A549 (cell line): ENCODE results near the gene LYST. TPM values are rescaled to one million over a fixed set of nuclear protein-coding genes. Genes with fewer than 3 reads are reported as not detected.

ENCODE experiments used
- ATAC-seq, 2 experiments: fragments of 200-7000 bp in 1 of 2; fragments of >200 bp in 1 of 2; cut with Nextera tagmentation in 1 of 2; cut with Tn5 transposase in 1 of 2; 3 replicates each; pipeline versions ENCODE4 v1.8.0 to v1.9.1; 2018 to 2020; ENCODE audit warnings: mild to moderate bottlenecking in 1 of 2, moderate library complexity in 1 of 2
- CTCF ChIA-PET: fragments of 300-600 bp; sonication (Branson Sonifier 250); formaldehyde crosslinking; extraction: SDS; loops from one replicate; lab custom pipeline; 2021; ENCODE audit warnings: antibody characterized with exemption, inconsistent platforms; lab: Yijun Ruan, JAX
- POLR2A ChIA-PET: fragments of 350-600 bp; formaldehyde crosslinking; extraction: SDS; loops from one replicate; lab custom pipeline; 2021; ENCODE audit warnings: antibody characterized with exemption, inconsistent platforms; lab: Yijun Ruan, JAX
- DNase-seq, 2 experiments: peaks; one replicate each; pipeline versions ENCODE4 v3.0.0 to v3.0.0-alpha.2; 2011 to 2016; ENCODE audit warnings: low read depth in 1 of 2, low spot score in 1 of 2
- FAIRE-seq: peaks from 2 replicates; lab custom pipeline; 2011; peaks lifted over from hg19 to GRCh38; lab: Jason Lieb, UNC
- H3K27ac ChIP-seq, 2 experiments: fragments of >200 bp; sonication (Bioruptor Twin); formaldehyde crosslinking; 3 replicates each; pipeline ENCODE4 v1.5.1; 2016 to 2017
- H3K4me1 ChIP-seq: fragments of >200 bp; sonication (Bioruptor Twin); formaldehyde crosslinking; 3 replicates; pipeline ENCODE4 v1.6.1; 2016
- H3K4me2 ChIP-seq: fragments of >200 bp; sonication (Bioruptor Twin); formaldehyde crosslinking; 3 replicates; pipeline ENCODE4 v1.6.1; 2016
- H3K4me3 ChIP-seq: fragments of >200 bp; sonication (Bioruptor Twin); formaldehyde crosslinking; 3 replicates; pipeline ENCODE4 v1.5.1; 2016
- H3K9me3 ChIP-seq: fragments of >200 bp; sonication (Bioruptor Twin); formaldehyde crosslinking; 3 replicates; pipeline ENCODE4 v1.6.1; 2016
- CEBPB ChIP-seq, 2 experiments: fragments of >200 bp in 1 of 2; sonication (Bioruptor Twin) in 1 of 2; formaldehyde crosslinking in 1 of 2; IDR thresholded peaks; 2 replicates each; pipeline ENCODE4 v1.6.1; 2012 to 2016
- CHD2 ChIP-seq: fragments of 150-350 bp; IDR thresholded peaks from 2 replicates; pipeline ENCODE4 v1.6.1; 2014; ENCODE audit warnings: low read length; ENCODE audit not compliant: partially characterized antibody
- EHF ChIP-seq: fragments of 250-450 bp; sonication (Bioruptor Pico); IDR thresholded peaks from 2 replicates; pipeline ENCODE4 v1.5.0; 2020; ENCODE audit warnings: mild to moderate bottlenecking
- ESRRA ChIP-seq: fragments of 150-350 bp; IDR thresholded peaks from 2 replicates; pipeline ENCODE4 v1.6.1; 2014; ENCODE audit warnings: mild to moderate bottlenecking, low read length, borderline replicate concordance
- HEYL ChIP-seq: fragments of 250-450 bp; sonication (Bioruptor Pico); IDR thresholded peaks from 2 replicates; pipeline ENCODE4 v1.8.0; 2021; ENCODE audit warnings: mild to moderate bottlenecking, moderate library complexity
- HOXA7 ChIP-seq: fragments of 250-450 bp; sonication (Bioruptor Pico); IDR thresholded peaks from 2 replicates; pipeline ENCODE4 v1.5.0; 2020; ENCODE audit warnings: mild to moderate bottlenecking, moderate library complexity
- MAFK ChIP-seq: fragments of 450-650 bp; IDR thresholded peaks from 2 replicates; pipeline ENCODE4 v1.6.1; 2014; ENCODE audit not compliant: partially characterized antibody
- NFE2L2 ChIP-seq: fragments of 150-350 bp; conservative IDR thresholded peaks from 2 replicates; pipeline ENCODE4 v1.6.1; 2014; ENCODE audit warnings: low read length
- NR3C1 ChIP-seq: fragments of >200 bp; sonication (Bioruptor Twin); formaldehyde crosslinking; IDR thresholded peaks from 3 replicates; pipeline ENCODE4 v1.6.1; 2017
- RAD21 ChIP-seq, 2 experiments: fragments of >200 bp in 1 of 2; sonication (Bioruptor Twin) in 1 of 2; formaldehyde crosslinking in 1 of 2; IDR thresholded peaks in 1 of 2; conservative IDR thresholded peaks in 1 of 2; 2 replicates in 1 of 2; 3 replicates in 1 of 2; pipeline ENCODE4 v1.6.1; 2012 to 2018; ENCODE audit warnings: inconsistent platforms in 1 of 2
- RARB ChIP-seq: fragments of 250-450 bp; sonication (Bioruptor Pico); IDR thresholded peaks from 2 replicates; pipeline ENCODE4 v1.8.0; 2021; ENCODE audit warnings: mild to moderate bottlenecking, moderate library complexity
- RFX5 ChIP-seq: fragments of 450-650 bp; IDR thresholded peaks from 2 replicates; pipeline ENCODE4 v1.7.1; 2014; ENCODE audit warnings: antibody characterized with exemption, mild to moderate bottlenecking, moderate library complexity
- RNF2 ChIP-seq: fragments of 200-600 bp; sonication (generic); IDR thresholded peaks from 2 replicates; pipeline ENCODE4 v1.6.1; 2016; ENCODE audit warnings: low read depth, mild to moderate bottlenecking, antibody characterized with exemption, moderate library complexity, borderline replicate concordance
- SMC3 ChIP-seq: fragments of >200 bp; sonication (Bioruptor Twin); formaldehyde crosslinking; IDR thresholded peaks from 3 replicates; pipeline ENCODE4 v1.6.1; 2018; ENCODE audit warnings: inconsistent platforms
- TFCP2L1 ChIP-seq: fragments of 250-450 bp; sonication (Bioruptor Pico); IDR thresholded peaks from 2 replicates; pipeline ENCODE4 v1.5.0; 2021; ENCODE audit warnings: mild to moderate bottlenecking
- TP53 ChIP-seq: fragments of 250-450 bp; sonication (Bioruptor Pico); IDR thresholded peaks from 2 replicates; pipeline ENCODE4 v1.5.0; 2021; ENCODE audit warnings: mild to moderate bottlenecking, moderate library complexity
- ZNF302 ChIP-seq: fragments of 250-450 bp; sonication (Bioruptor Pico); IDR thresholded peaks from 2 replicates; pipeline ENCODE4 v1.9.0; 2021; ENCODE audit warnings: inconsistent platforms, mild to moderate bottlenecking, moderate library complexity
- ZSCAN20 ChIP-seq: fragments of 250-450 bp; sonication (Bioruptor Pico); IDR thresholded peaks from 2 replicates; pipeline ENCODE4 v1.8.0; 2022; ENCODE audit warnings: mild to moderate bottlenecking, moderate library complexity
- WGBS: methylation state at CpG from one replicate; pipeline ENCODE4 v1.1.6; 2017; ENCODE audit errors: missing lambda C conversion rate; 5-methylcytosine and 5-hydroxymethylcytosine counted together
- polyA plus RNA-seq, 4 experiments: library from polyadenylated mRNA; depleted of rRNA in 3 of 4; stranded (reverse); fragments of >200 nt; fragmentation: RNase III in 1 of 4; extraction: RNeasy Plus Mini Kit Qiagen cat#74134 plus additional on column Dnase treatment in 1 of 4; gene quantifications; 2 replicates in 3 of 4; 3 replicates in 1 of 4; pipeline ENCODE4 v1.2.3, GENCODE V29; 2011 to 2017
- TF ChIP-seq, protein P1 (sequence below): IDR thresholded peaks from 2 replicates; pipeline ENCODE4 v1.6.1; 2012
- TF ChIP-seq, protein P2 (sequence below): IDR thresholded peaks from 2 replicates; pipeline ENCODE4 v1.6.1; 2012; ENCODE audit warnings: low read depth, borderline replicate concordance
- TF ChIP-seq, protein P3 (sequence below): fragments of 150-350 bp; IDR thresholded peaks from 2 replicates; pipeline ENCODE4 v1.6.1; 2014; ENCODE audit warnings: low read depth, mild to moderate bottlenecking, low read length
- TF ChIP-seq, protein P4 (sequence below): fragments of >200 bp; sonication (Bioruptor Twin); formaldehyde crosslinking; IDR thresholded peaks from 2 replicates; pipeline ENCODE4 v1.6.1; 2016

Gene LYST
- polyA plus RNA-seq, 2 of the 4 experiments (the other 2 are of a cell fraction) = 2.5 to 9.4 TPM

DNA sequence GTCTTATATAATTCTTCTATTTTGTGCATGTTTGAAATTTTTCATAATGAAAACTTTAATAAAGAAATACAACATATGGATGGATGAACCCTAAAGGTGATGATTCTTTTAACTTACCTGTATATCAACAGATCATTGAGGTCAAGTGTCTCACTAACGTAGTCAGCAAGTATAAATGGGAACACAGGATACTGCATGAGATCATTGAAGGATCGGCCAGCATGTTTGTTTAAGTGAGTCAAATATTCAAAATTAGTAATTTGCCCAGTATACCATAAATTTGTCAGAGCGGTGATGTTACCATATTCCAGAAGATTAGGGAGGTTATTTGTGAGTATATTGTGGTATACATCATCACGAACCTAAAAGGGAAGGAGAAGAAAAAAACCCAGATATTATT, 146.2 kb downstream of the LYST start:
- no peak overlapping the region for H3K27ac ChIP-seq
- H3K9me3 ChIP-seq = no peaks in the 10 kb centered on the region
- H3K4me3 ChIP-seq = no peak overlapping the region
- no peak overlapping the region for H3K4me2 ChIP-seq
- FAIRE-seq (no peak), DNase-seq (no peak), ATAC-seq (no peak)
- no peak for TF ChIP-seq RFX5
- TF ChIP-seq, protein P1, sequence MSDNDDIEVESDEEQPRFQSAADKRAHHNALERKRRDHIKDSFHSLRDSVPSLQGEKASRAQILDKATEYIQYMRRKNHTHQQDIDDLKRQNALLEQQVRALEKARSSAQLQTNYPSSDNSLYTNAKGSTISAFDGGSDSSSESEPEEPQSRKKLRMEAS = no peak
- no peak for TF ChIP-seq MAFK
- CTCF ChIA-PET = no interaction called here
- POLR2A ChIA-PET = no interaction called here
- no peaks in the 10 kb centered on the region for H3K4me1 ChIP-seq
- WGBS = 54% methylated on average over 4 of the region's 4 CpGs

DNA sequence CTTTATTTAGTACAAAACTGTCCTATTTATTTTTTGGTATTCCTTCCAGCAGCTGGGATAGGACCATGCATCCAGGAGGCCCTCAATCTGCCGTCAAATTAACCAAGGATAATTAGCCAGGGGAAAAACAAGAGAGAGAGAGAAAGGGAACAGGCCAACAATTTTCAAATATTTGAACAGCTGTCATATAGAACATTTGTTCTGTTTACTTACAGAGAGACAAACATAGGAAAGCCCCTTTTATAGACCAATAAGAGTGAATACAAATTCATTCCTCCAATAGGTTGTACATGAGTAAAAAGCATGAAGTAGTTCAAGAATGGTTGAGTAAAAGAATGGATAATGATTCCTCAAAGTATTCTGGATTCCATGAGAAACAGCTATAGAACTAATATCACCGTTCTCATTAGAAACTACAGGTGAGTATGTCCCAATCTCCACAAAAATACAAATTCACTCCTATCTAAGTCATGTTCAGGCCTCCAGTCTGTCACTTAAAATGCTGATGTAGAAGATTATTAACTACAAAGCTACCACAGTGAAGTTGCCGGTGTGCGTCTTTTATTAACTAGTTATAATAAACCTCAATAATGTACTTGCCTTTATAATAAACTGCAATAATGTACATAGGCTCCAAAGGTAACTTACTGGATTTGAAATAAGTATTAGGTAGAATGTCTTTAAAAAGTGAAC, 152.4 kb downstream of the LYST start:
- Histone ChIP-seq H3K4me3 (no peak overlapping the region), H3K27ac (no peak overlapping the region), H3K9me3 (no peaks in the 10 kb centered on the region), H3K4me2 (no peak overlapping the region), H3K4me1 (peaks cover 20% of the 10 kb centered on the region)
- DNase-seq (no peak), ATAC-seq (no peak), FAIRE-seq (no peak)
- TF ChIP-seq MAFK (peak; percentile 58), CHD2 (no peak)
- CTCF ChIA-PET = interaction anchor here (1.0 kb wide), 1 partner anchor 29 kb away, joined by 3 read pairs; no protein-coding TSS in a partner anchor
- POLR2A ChIA-PET = no interaction called here
- WGBS = 90% methylated on average over 4 of the region's 4 CpGs

DNA sequence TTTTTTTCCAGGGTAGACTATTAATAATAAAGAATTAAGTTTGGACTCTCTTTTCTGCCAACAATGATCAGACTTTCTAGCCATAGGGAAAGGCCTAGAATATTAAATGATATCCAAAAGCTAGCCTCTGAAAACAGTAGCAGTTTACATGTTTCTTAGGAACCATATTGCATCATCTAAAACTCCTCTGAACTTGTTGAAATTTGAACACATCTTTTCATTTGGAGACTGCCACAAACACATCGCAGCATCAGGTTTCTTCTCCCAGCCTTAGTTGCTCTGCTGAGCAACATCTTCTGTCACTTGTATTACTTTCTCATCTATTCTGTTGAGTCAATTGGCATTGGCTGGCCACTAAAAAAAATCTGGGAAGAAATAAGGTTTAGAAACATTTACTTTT, 153.9 kb downstream of the LYST start:
- Histone ChIP-seq H3K4me1 (peaks cover 34% of the 10 kb centered on the region), H3K27ac (no peak overlapping the region), H3K4me3 (no peak overlapping the region), H3K4me2 (no peak overlapping the region), H3K9me3 (no peaks in the 10 kb centered on the region)
- DNase-seq = no peak
- no peak for FAIRE-seq
- TF ChIP-seq, protein P2, sequence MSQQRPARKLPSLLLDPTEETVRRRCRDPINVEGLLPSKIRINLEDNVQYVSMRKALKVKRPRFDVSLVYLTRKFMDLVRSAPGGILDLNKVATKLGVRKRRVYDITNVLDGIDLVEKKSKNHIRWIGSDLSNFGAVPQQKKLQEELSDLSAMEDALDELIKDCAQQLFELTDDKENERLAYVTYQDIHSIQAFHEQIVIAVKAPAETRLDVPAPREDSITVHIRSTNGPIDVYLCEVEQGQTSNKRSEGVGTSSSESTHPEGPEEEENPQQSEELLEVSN = no peak
- TF ChIP-seq EHF (no peak), ZSCAN20 (no peak), RNF2 (no peak), CEBPB (IDR thresholded peaks at IDR 0.05) (0 out of 4 replicates have a peak, but pooled peaks of 1 of the 2 experiments have one; percentile 8), SMC3 (no peak), ZNF302 (no peak)
- ChIA-PET CTCF (interaction anchor here (1.1 kb wide), 1 partner anchor 121 kb away, joined by 3 read pairs; no protein-coding TSS in a partner anchor), POLR2A (no interaction called here)
- WGBS = 82% methylated on average over 1 of the region's 1 CpG
- ATAC-seq = no peak

DNA sequence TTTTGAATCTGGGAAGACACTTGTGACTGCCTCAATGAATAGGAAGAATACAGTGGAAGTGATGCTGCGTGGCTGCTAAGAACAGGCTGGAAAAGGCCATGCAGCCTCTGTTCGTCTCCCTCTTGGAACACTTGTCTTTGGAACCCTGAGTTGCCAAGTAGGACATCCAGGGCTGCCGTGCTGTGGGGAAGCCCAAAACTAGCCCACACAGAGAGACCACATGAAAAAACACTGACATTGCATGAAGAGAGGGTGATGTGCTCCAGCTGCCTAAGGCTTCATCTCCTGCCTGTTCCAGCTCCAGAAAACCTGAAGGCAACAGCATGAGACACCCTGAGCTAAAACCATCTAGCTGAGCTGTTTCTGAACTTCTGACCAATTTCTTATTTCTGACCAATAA, 156.0 kb downstream of the LYST start:
- no peak overlapping the region for H3K4me3 ChIP-seq
- peak overlapping the region; percentile 72 to 79; a peak in 4 of 6 replicates for H3K27ac ChIP-seq
- CTCF ChIA-PET = interaction anchor here (1.0 kb wide), 2 partner anchors 72 to 114 kb away, joined by 3 to 6 read pairs; no protein-coding TSS in a partner anchor
- POLR2A ChIA-PET = no interaction called here
- peaks cover 40% of the 10 kb centered on the region for H3K4me1 ChIP-seq
- no peak for TF ChIP-seq EHF
- no peak for TF ChIP-seq TFCP2L1 (CRISPR knock-in tag)
- TF ChIP-seq TP53 (CRISPR knock-in tag) = no peak
- no peak for TF ChIP-seq MAFK
- no peak for TF ChIP-seq NFE2L2
- TF ChIP-seq, protein P3, sequence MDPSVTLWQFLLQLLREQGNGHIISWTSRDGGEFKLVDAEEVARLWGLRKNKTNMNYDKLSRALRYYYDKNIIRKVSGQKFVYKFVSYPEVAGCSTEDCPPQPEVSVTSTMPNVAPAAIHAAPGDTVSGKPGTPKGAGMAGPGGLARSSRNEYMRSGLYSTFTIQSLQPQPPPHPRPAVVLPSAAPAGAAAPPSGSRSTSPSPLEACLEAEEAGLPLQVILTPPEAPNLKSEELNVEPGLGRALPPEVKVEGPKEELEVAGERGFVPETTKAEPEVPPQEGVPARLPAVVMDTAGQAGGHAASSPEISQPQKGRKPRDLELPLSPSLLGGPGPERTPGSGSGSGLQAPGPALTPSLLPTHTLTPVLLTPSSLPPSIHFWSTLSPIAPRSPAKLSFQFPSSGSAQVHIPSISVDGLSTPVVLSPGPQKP = no peak
- TF ChIP-seq RAD21 (conservative IDR thresholded peaks at IDR 0.05 in 1 of 2, IDR thresholded peaks at IDR 0.05 in 1 of 2) = no peak
- no peak for TF ChIP-seq HEYL
- no peak for TF ChIP-seq CEBPB (IDR thresholded peaks at IDR 0.05)
- TF ChIP-seq, protein P1 = no peak
- no peak for TF ChIP-seq CHD2
- no peak for TF ChIP-seq NR3C1
- TF ChIP-seq ESRRA = no peak
- TF ChIP-seq HOXA7 = no peak
- no peak for TF ChIP-seq RARB (CRISPR knock-in tag)
- TF ChIP-seq, protein P4, sequence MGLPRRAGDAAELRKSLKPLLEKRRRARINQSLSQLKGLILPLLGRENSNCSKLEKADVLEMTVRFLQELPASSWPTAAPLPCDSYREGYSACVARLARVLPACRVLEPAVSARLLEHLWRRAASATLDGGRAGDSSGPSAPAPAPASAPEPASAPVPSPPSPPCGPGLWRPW = no peak
- H3K4me2 ChIP-seq = no peak overlapping the region
- FAIRE-seq = no peak
- no peaks in the 10 kb centered on the region for H3K9me3 ChIP-seq
- DNase-seq = no peak
- 85% methylated on average over 3 of the region's 3 CpGs for WGBS
- no peak for ATAC-seq
